ENCODE measurements around the gene PRG3. TPM values are rescaled to one million over a fixed set of nuclear protein-coding genes. Genes with fewer than 3 reads are reported as not detected.

PRG3 gene
- total RNA-seq, 2 donors from 2014 or later, result not detected

DNA sequence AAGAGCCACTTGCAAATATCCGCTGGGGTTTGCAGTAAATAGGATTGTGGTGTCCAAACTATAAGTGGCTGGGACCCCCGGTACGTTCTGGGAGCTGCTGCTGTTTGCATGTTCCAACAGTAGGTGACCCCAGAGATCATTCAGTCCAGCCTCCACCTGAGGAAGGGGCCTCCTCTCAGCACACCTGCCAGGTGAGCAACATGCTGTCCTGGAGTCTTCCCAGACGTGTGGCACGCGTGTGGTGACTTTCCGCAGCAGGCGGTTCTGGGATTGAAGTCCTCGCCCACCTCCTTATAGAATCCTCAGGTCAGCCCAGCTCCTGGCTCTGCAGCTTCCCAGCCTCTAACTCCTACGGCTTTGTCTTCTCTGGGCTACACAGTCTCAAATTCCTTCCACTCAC, 36.1 kb downstream of the PRG3 start:
- Histone ChIP-seq H3K27me3 (no peaks in the 10 kb centered on the region), H3K9me3 (no peaks in the 10 kb centered on the region), H3K27ac (no peak overlapping the region), H3K4me1 (no peaks in the 10 kb centered on the region), H3K36me3 (no peaks in the 10 kb centered on the region), H3K4me3 (no peak overlapping the region), H3K9ac (ENCODE audit: low read depth in 2 of 2, low read length in 2 of 2) (no peak overlapping the region)
- no peak for DNase-seq
- intact Hi-C loops (cut with DNase I), result loop anchor here (5.0 kb wide), 1 partner anchor 297 kb away; no protein-coding TSS in a partner anchor
- TF ChIP-seq, protein P1, sequence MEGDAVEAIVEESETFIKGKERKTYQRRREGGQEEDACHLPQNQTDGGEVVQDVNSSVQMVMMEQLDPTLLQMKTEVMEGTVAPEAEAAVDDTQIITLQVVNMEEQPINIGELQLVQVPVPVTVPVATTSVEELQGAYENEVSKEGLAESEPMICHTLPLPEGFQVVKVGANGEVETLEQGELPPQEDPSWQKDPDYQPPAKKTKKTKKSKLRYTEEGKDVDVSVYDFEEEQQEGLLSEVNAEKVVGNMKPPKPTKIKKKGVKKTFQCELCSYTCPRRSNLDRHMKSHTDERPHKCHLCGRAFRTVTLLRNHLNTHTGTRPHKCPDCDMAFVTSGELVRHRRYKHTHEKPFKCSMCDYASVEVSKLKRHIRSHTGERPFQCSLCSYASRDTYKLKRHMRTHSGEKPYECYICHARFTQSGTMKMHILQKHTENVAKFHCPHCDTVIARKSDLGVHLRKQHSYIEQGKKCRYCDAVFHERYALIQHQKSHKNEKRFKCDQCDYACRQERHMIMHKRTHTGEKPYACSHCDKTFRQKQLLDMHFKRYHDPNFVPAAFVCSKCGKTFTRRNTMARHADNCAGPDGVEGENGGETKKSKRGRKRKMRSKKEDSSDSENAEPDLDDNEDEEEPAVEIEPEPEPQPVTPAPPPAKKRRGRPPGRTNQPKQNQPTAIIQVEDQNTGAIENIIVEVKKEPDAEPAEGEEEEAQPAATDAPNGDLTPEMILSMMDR (IDR thresholded peaks at IDR 0.05), result no peak

DNA sequence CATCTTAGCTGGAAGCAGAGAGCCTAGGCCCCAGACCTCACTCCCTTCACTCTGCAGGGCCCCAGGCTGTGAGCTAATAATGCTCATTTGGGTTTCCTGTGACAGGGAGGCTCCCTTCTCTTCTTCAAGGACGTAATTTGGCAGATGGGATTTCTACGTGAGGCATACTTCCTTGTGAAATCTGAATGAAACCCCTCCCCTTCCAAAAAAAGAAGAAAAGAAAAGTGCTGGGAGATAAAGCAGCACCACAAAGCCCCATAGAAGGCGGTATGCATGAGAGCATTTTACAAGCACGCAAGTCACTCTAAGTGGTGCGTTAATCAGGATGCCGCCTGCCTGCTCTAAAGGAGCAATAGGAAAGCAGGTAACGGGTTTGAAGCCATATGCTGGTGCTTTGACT, 37.1 kb downstream of the PRG3 start:
- H3K4me3 ChIP-seq, result no peak overlapping the region
- DNase-seq, result no peak
- no peaks in the 10 kb centered on the region for H3K4me1 ChIP-seq
- H3K27ac ChIP-seq, result no peak overlapping the region
- no peaks in the 10 kb centered on the region for H3K9me3 ChIP-seq
- H3K27me3 ChIP-seq, result no peaks in the 10 kb centered on the region
- intact Hi-C loops (cut with DNase I), result no loop called here
- TF ChIP-seq, protein P1 (IDR thresholded peaks at IDR 0.05), result no peak
- no peaks in the 10 kb centered on the region for H3K36me3 ChIP-seq
- no peak overlapping the region for H3K9ac ChIP-seq (ENCODE audit: low read depth in 2 of 2, low read length in 2 of 2)

- Histone ChIP-seq H3K27ac (no peak overlapping the region), H3K4me3 (no peak overlapping the region), H3K9me3 (no peaks in the 10 kb centered on the region), H3K9ac (ENCODE audit: low read depth in 2 of 2, low read length in 2 of 2) (no peak overlapping the region), H3K4me1 (no peaks in the 10 kb centered on the region), H3K36me3 (no peaks in the 10 kb centered on the region), H3K27me3 (no peaks in the 10 kb centered on the region)
- intact Hi-C loops (cut with DNase I), result no loop called here
- no peak for DNase-seq
- TF ChIP-seq, protein P1 (IDR thresholded peaks at IDR 0.05), result no peak
Measured at GRCh38 chr11:57342702-57343101, 38.2 kb downstream of the PRG3 start.

DNA sequence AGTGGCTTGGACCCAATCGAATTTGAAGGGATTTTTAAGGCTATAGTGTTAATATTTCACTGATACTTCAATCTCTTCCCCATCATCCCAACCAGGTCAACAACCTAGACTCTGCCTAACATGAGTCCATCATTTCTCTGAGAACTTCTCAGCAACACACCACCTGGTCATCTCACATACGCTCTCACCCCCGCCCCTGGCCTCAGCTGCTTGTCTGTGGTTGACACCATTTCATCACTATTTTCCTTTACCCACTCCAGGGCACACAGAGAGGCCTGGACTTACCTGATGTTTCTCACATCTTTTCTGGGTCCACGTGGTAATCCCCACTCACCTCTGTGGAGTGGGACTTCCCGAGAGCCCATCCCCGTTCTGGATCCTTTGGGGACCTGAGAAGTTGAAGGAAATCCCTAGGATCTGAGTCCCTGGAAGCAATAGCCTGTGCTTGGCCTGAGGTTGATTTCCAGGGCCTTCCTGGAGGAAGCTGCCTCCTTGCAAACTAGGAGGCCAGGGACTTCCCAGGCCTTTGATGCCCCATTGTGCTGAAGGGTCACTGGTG, 39.6 kb downstream of the PRG3 start:
- no peak for DNase-seq
- Histone ChIP-seq H3K27me3 (no peaks in the 10 kb centered on the region), H3K4me1 (no peaks in the 10 kb centered on the region), H3K9ac (ENCODE audit: low read depth in 2 of 2, low read length in 2 of 2) (no peak overlapping the region), H3K36me3 (no peaks in the 10 kb centered on the region), H3K27ac (no peak overlapping the region), H3K9me3 (no peaks in the 10 kb centered on the region), H3K4me3 (no peak overlapping the region)
- TF ChIP-seq, protein P1 (IDR thresholded peaks at IDR 0.05), result no peak
- intact Hi-C loops (cut with DNase I), result no loop called here

DNA sequence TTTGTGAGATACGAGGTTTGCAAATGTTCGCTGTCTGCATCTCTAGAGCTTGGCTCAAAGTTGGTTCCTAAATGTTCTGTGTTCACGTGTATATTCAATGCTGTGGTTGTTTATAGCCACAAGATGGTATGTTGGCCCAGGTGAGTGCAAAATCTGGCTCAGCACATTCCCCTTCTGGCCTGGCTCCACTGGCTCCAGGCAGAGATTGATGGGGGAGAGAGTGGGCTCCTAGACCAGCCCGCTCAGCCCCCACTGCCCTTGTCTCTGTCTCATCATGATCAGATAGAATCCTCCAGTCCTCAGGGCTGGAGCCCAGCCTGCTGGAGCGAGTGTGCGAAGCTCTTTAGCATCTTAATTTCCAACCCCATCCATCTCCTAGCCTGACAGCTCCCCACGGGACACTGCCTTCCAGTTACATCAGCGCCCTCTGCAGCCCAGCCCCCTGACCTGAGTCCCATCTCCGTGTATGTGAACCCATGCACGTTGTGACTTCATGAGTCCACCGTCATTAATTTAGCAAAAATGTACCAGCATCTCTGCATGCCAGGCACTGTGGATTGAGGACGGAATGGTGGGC, 40.8 kb downstream of the PRG3 start:
- Histone ChIP-seq H3K9ac (ENCODE audit: low read depth in 2 of 2, low read length in 2 of 2) (no peak overlapping the region), H3K27me3 (no peaks in the 10 kb centered on the region), H3K4me1 (no peaks in the 10 kb centered on the region), H3K9me3 (no peaks in the 10 kb centered on the region), H3K36me3 (no peaks in the 10 kb centered on the region), H3K4me3 (no peak overlapping the region), H3K27ac (no peak overlapping the region)
- intact Hi-C loops (cut with DNase I), result no loop called here
- DNase-seq, result no peak
- TF ChIP-seq, protein P1 (IDR thresholded peaks at IDR 0.05), result no peak
